Neural progenitor cell (in vitro differentiated cells): ENCODE results near the gene IRAK3. TPM values are rescaled to one million over a fixed set of nuclear protein-coding genes. Genes with fewer than 3 reads are reported as not detected.

Experiments
- DNase-seq: peaks from one replicate; pipeline ENCODE4 v3.0.0-alpha.2; 2016; ENCODE audit warnings: low spot score
- H2AFZ ChIP-seq: fragments of 200-600 bp; sonication (generic); replicated peaks from 2 replicates; pipeline ENCODE4 v1.6.1; 2016; ENCODE audit warnings: antibody characterized with exemption
- H3F3A ChIP-seq: fragments of 200-600 bp; sonication (generic); 2 replicates; pipeline ENCODE4 v1.6.1; 2016; ENCODE audit warnings: antibody characterized with exemption, low read depth
- H3K27ac ChIP-seq: fragments of 200-600 bp; sonication (generic); 2 replicates; pipeline ENCODE4 v1.5.1; 2016; ENCODE audit warnings: mild to moderate bottlenecking
- H3K27me3 ChIP-seq: fragments of 200-600 bp; sonication (generic); 2 replicates; pipeline ENCODE4 v1.6.1; 2016; ENCODE audit warnings: mild to moderate bottlenecking, moderate library complexity
- H3K36me3 ChIP-seq: fragments of 200-600 bp; sonication (generic); 2 replicates; pipeline ENCODE4 v1.5.1; 2016
- H3K4me1 ChIP-seq: fragments of 200-600 bp; sonication (generic); 2 replicates; pipeline ENCODE4 v1.6.1; 2016; ENCODE audit warnings: mixed run types
- H3K4me2 ChIP-seq: fragments of 200-600 bp; sonication (generic); 2 replicates; pipeline ENCODE4 v1.6.1; 2016
- H3K4me3 ChIP-seq: fragments of 200-600 bp; sonication (generic); 2 replicates; pipeline ENCODE4 v1.5.1; 2016
- H3K79me2 ChIP-seq: fragments of 200-600 bp; sonication (generic); 2 replicates; pipeline ENCODE4 v1.6.1; 2016; ENCODE audit warnings: low read depth
- H3K9ac ChIP-seq: fragments of 200-600 bp; sonication (generic); 2 replicates; pipeline ENCODE4 v1.6.1; 2016
- H3K9me3 ChIP-seq: fragments of 200-600 bp; sonication (generic); 2 replicates; pipeline ENCODE4 v1.5.1; 2016; ENCODE audit warnings: low read depth
- H4K20me1 ChIP-seq: fragments of 200-600 bp; sonication (generic); 2 replicates; pipeline ENCODE4 v1.6.1; 2016; ENCODE audit warnings: low read depth
- H3K27ac Mint-ChIP-seq: 3 replicates; pipeline ENCODE4 v1.8.0; 2021; ENCODE audit warnings: mixed read lengths
- H3K27me3 Mint-ChIP-seq: 2 replicates; pipeline ENCODE4 v1.8.0; 2022; ENCODE audit warnings: low read depth, mild to moderate bottlenecking, inconsistent platforms, moderate library complexity, mixed read lengths; ENCODE audit not compliant: insufficient read depth
- H3K36me3 Mint-ChIP-seq: 3 replicates; pipeline ENCODE4 v1.8.0; 2021; ENCODE audit warnings: mixed read lengths
- H3K4me1 Mint-ChIP-seq: 3 replicates; pipeline ENCODE4 v1.8.0; 2021; ENCODE audit warnings: mixed read lengths
- H3K4me3 Mint-ChIP-seq: 3 replicates; pipeline ENCODE4 v1.8.0; 2021; ENCODE audit warnings: mild to moderate bottlenecking, moderate library complexity, mixed read lengths
- H3K9me3 Mint-ChIP-seq: 3 replicates; pipeline ENCODE4 v1.8.0; 2020; ENCODE audit warnings: mixed read lengths
- EZH2 ChIP-seq: fragments of 200-600 bp; sonication (generic); IDR thresholded peaks from 2 replicates; pipeline ENCODE4 v1.6.1; 2017; ENCODE audit warnings: antibody characterized with exemption, mild to moderate bottlenecking, moderate library complexity
- EZH2phosphoT487 ChIP-seq: fragments of 200-600 bp; sonication (generic); IDR thresholded peaks from 2 replicates; pipeline ENCODE4 v1.6.1; 2017; ENCODE audit warnings: antibody characterized with exemption
- total RNA-seq: library from RNA; depleted of rRNA; stranded (reverse); fragments of >200 nt; gene quantifications from 2 replicates; pipeline ENCODE4 v1.2.3, GENCODE V29; 2015; ENCODE audit warnings: low replicate concordance
- TF ChIP-seq, protein P1 (sequence below): fragments of 200-600 bp; sonication (generic); IDR thresholded peaks from 2 replicates; pipeline ENCODE4 v1.5.1; 2017; ENCODE audit warnings: antibody characterized with exemption, mild to moderate bottlenecking

Gene IRAK3
- total RNA-seq, 1 donor from 2014 or later, result 3.0 TPM

DNA sequence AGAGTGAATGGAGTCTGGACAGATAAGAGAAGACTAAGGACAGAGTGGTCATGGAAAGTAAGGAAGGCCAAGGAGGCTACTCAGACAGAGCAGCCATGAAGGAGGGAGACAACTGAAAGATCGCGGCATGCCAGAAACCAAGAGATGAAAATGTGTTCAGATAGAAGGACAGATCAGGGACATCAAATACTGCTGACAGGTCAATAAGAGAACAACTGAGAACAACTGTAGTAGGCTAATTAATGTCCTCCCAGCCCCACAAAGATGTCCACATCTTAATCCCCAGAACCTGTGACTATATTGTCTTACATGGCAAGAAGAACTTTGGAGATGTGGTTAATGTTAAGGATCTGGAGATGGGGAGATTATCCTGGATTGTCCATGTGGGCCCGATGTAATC is 98.3 kb downstream of the IRAK3 start:
- Mint-ChIP-seq H3K4me3 (no peak overlapping the region), H3K36me3 (no peaks in the 10 kb centered on the region)

DNA sequence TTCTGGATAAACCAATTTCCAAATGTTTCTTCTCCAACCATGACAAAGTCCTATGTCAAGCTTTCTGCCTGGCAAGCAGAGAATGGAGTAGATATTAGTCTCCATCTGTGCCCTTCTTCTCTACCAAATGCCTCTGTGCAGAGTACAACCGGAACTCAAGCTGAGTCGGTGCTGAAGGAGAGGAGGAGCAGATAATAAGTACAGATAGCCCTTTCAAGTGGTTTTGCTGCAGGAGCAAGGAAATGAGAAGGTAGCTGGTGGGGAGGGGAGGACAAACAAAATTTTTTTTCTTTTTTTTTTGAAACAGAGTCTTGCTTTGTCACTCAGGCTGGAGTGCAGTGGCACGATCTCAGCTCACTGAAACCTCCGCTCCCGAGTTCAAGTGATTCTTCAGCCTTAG is 99.1 kb downstream of the IRAK3 start:
- no peaks in the 10 kb centered on the region for H3K79me2 ChIP-seq
- TF ChIP-seq EZH2phosphoT487, result no peak
- no peak for TF ChIP-seq EZH2
- TF ChIP-seq, protein P1, sequence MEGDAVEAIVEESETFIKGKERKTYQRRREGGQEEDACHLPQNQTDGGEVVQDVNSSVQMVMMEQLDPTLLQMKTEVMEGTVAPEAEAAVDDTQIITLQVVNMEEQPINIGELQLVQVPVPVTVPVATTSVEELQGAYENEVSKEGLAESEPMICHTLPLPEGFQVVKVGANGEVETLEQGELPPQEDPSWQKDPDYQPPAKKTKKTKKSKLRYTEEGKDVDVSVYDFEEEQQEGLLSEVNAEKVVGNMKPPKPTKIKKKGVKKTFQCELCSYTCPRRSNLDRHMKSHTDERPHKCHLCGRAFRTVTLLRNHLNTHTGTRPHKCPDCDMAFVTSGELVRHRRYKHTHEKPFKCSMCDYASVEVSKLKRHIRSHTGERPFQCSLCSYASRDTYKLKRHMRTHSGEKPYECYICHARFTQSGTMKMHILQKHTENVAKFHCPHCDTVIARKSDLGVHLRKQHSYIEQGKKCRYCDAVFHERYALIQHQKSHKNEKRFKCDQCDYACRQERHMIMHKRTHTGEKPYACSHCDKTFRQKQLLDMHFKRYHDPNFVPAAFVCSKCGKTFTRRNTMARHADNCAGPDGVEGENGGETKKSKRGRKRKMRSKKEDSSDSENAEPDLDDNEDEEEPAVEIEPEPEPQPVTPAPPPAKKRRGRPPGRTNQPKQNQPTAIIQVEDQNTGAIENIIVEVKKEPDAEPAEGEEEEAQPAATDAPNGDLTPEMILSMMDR, result no peak
- Mint-ChIP-seq H3K4me3 (no peak overlapping the region), H3K27ac (no peak overlapping the region), H3K4me1 (no peaks in the 10 kb centered on the region), H3K36me3 (no peaks in the 10 kb centered on the region), H3K27me3 (no peaks in the 10 kb centered on the region), H3K9me3 (no peaks in the 10 kb centered on the region)
- no peaks in the 10 kb centered on the region for H3K27me3 ChIP-seq
- no peaks in the 10 kb centered on the region for H3F3A ChIP-seq
- no peaks in the 10 kb centered on the region for H3K9me3 ChIP-seq
- H3K4me2 ChIP-seq, result no peak overlapping the region
- H3K27ac ChIP-seq, result no peak overlapping the region
- H3K4me3 ChIP-seq, result no peak overlapping the region
- DNase-seq, result no peak
- H3K4me1 ChIP-seq, result no peaks in the 10 kb centered on the region
- H3K9ac ChIP-seq, result no peak overlapping the region
- no peak overlapping the region for H2AFZ ChIP-seq
- no peaks in the 10 kb centered on the region for H3K36me3 ChIP-seq
- no peaks in the 10 kb centered on the region for H4K20me1 ChIP-seq

More for the DNA sequence above, 98.3 kb downstream of the IRAK3 start:
- H3K4me3 ChIP-seq, result no peak overlapping the region
- Mint-ChIP-seq H3K27ac (no peak overlapping the region), H3K9me3 (no peaks in the 10 kb centered on the region), H3K4me1 (no peaks in the 10 kb centered on the region), H3K27me3 (no peaks in the 10 kb centered on the region)
- no peak for DNase-seq
- no peak overlapping the region for H3K27ac ChIP-seq
- no peaks in the 10 kb centered on the region for H3F3A ChIP-seq
- H3K4me1 ChIP-seq, result no peaks in the 10 kb centered on the region
- H3K27me3 ChIP-seq, result no peaks in the 10 kb centered on the region
- no peak overlapping the region for H2AFZ ChIP-seq
- no peaks in the 10 kb centered on the region for H3K79me2 ChIP-seq
- H3K4me2 ChIP-seq, result no peak overlapping the region
- H3K9me3 ChIP-seq, result no peaks in the 10 kb centered on the region
- no peaks in the 10 kb centered on the region for H4K20me1 ChIP-seq
- H3K36me3 ChIP-seq, result no peaks in the 10 kb centered on the region
- H3K9ac ChIP-seq, result no peak overlapping the region
- no peak for TF ChIP-seq EZH2

DNA sequence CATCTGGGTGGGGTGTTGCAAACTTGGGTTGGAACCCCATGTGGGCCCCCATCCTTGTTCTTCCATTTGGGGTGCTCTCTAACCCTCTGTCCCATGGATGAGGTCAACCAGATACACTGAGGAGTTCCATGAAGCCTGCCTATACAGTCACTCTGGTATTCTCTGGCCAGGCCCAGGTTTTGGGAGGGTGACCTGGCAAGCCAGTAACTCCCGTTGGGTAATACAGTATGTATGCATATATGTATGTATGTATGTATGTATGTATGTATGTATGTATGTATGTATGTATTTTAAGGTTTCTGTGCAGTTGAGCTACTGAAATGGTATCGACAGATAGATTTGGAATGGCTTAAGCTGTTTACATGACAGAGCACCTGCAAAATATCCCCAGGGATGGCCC is 100.5 kb downstream of the IRAK3 start:
- no peaks in the 10 kb centered on the region for H4K20me1 ChIP-seq
- H3K4me3 ChIP-seq, result no peak overlapping the region
- no peaks in the 10 kb centered on the region for H3K4me1 ChIP-seq
- no peaks in the 10 kb centered on the region for H3K27me3 ChIP-seq
- Mint-ChIP-seq H3K4me3 (no peak overlapping the region), H3K4me1 (no peaks in the 10 kb centered on the region), H3K27me3 (no peaks in the 10 kb centered on the region), H3K9me3 (no peaks in the 10 kb centered on the region), H3K27ac (no peak overlapping the region), H3K36me3 (no peaks in the 10 kb centered on the region)
- no peak for DNase-seq
- H3K79me2 ChIP-seq, result no peaks in the 10 kb centered on the region
- H3K27ac ChIP-seq, result no peak overlapping the region
- no peak overlapping the region for H3K9ac ChIP-seq
- TF ChIP-seq, protein P1, result no peak
- no peak for TF ChIP-seq EZH2
- TF ChIP-seq EZH2phosphoT487, result no peak
- no peaks in the 10 kb centered on the region for H3F3A ChIP-seq
- H3K9me3 ChIP-seq, result no peaks in the 10 kb centered on the region
- H3K4me2 ChIP-seq, result no peak overlapping the region
- no peak overlapping the region for H2AFZ ChIP-seq
- no peaks in the 10 kb centered on the region for H3K36me3 ChIP-seq

DNA sequence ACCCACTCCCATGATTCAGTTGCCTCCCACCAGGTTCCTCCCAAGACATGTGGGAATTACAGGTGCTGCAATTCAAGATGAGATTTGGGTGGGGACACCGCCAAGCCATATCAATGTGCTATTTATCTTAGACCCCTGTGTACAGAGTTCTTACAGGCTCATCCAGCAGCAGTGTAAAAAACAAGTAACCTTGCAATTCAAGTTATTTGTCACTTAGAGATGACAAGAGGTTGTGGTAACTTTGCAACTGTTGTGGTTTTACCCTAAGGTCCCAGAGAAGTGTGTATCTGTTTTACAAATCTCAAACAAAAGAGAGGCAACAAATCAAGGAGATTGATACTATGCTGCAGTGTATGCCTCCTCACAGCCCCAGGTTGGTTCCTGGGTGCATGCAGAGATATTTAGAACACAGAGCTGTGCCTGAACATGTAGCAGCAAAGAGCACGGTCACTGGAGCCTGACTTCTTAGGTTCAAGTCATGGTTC is 101.7 kb downstream of the IRAK3 start:
- DNase-seq, result no peak
- no peaks in the 10 kb centered on the region for H3K27me3 ChIP-seq
- Mint-ChIP-seq H3K4me1 (no peaks in the 10 kb centered on the region), H3K27ac (no peak overlapping the region), H3K36me3 (no peaks in the 10 kb centered on the region), H3K27me3 (no peaks in the 10 kb centered on the region), H3K4me3 (no peak overlapping the region), H3K9me3 (no peaks in the 10 kb centered on the region)
- no peak overlapping the region for H3K27ac ChIP-seq
- H3K4me2 ChIP-seq, result no peak overlapping the region
- H3K9ac ChIP-seq, result no peak overlapping the region
- H2AFZ ChIP-seq, result no peak overlapping the region
- H3K36me3 ChIP-seq, result no peaks in the 10 kb centered on the region
- no peaks in the 10 kb centered on the region for H3K4me1 ChIP-seq
- TF ChIP-seq, protein P1, result no peak
- TF ChIP-seq EZH2 (no peak), EZH2phosphoT487 (no peak)
- H3K9me3 ChIP-seq, result no peaks in the 10 kb centered on the region
- H3K4me3 ChIP-seq, result no peak overlapping the region
- no peaks in the 10 kb centered on the region for H3K79me2 ChIP-seq
- H4K20me1 ChIP-seq, result no peaks in the 10 kb centered on the region
- no peaks in the 10 kb centered on the region for H3F3A ChIP-seq
